ENCODE data around the gene RIN3. TPM values are rescaled to one million over a fixed set of nuclear protein-coding genes. Genes with fewer than 3 reads are reported as not detected.
"Not testable (repeated sequence)": the region's sequence is repeated elsewhere in the genome, so short reads cannot be mapped to it uniquely, and the experiment has no call there.

The RIN3 gene
- total RNA-seq, 1 experiment from 2014 or later: 0.55 TPM

DNA sequence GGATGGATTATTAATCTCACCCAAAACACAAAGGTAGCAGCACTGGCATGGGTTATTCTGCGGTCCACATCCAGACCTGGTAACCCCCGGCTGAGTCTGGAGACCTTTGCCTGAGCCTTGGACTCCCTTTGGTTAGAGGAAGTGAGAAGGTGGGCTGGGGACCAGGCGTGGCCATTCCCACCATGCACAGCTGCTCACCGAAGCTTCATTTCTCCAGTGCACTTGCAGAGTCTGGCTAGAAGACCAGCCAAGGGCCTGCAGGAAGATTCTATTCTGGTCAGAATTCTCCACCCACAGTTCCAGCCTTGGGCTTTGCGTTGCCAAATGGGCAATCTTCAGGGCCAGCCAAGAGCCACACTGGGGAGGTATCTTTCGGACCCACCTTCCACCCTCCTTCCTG is 161.8 kb downstream of the RIN3 start:
- H3K4me1 ChIP-seq (replicated peaks): no peaks in the 10 kb centered on the region
- no peaks in the 10 kb centered on the region for H3K27me3 ChIP-seq (replicated peaks)
- DNase-seq (ENCODE audit: low read depth in 1 of 2, low spot score in 2 of 2): no peak

DNA sequence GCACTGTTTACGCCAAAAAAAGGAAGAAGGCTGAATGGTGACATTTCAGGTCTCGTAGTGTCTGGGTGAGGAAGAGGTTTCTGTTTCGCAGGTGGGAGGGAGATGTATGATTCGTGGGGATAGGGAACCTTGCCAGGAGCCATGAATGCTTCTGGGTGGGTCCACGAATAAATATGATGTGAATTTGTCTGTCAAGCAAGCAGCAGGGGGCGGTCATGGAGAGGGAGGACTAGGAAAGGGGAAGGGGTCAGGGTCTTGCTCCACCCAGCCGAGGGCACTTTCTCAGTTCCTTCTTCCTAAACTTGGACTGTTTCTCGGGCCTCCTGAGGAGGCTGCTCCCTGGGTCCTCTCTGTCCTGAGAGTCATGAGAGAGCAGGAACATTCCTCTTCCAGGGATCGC is 162.4 kb downstream of the RIN3 start:
- Histone ChIP-seq H3K9me3 (replicated peaks) (no peaks in the 10 kb centered on the region), H3K4me1 (replicated peaks) (no peaks in the 10 kb centered on the region), H3K36me3 (no peaks in the 10 kb centered on the region), H3K4me3 (no peak overlapping the region), H3K27me3 (replicated peaks) (no peaks in the 10 kb centered on the region), H3K27ac (no peak overlapping the region)
- DNase-seq (ENCODE audit: low read depth in 1 of 2, low spot score in 2 of 2): no peak

More for the DNA sequence above, 161.8 kb downstream of the RIN3 start:
- no peak overlapping the region for H3K4me3 ChIP-seq
- H3K27ac ChIP-seq: no peak overlapping the region
- no peaks in the 10 kb centered on the region for H3K36me3 ChIP-seq
- H3K9me3 ChIP-seq (replicated peaks): no peaks in the 10 kb centered on the region

DNA sequence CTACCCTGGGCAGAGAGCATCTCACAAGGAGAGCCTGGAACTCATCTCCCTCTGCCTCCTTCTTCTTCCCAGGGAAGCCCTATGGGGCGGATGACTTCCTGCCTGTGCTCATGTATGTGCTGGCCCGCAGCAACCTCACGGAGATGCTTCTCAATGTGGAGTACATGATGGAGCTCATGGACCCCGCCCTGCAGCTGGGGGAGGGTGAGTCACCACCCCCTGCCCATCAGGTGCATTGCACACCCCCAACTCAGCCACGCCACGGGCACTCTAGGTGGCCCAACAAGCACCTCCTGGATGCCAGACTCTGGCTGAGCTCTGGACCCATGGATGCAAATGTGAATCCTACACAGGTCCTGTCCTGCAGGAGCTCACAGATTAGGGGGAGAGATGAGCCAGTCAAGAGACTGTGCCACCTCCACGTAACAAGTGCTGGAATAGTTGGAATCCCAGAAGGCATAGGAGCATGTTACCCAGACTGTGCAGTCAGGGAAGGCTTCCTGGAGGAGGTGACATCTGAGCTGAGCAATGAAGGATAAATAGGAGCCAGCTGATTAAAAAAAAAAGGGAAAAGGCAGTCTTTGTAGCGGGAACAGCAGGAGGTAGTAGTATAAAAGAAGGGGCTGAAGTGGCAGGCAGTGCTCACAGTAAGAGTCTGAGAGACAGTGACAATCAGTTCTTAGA is 163.0 kb downstream of the RIN3 start:
- no peaks in the 10 kb centered on the region for H3K9me3 ChIP-seq (replicated peaks)

DNA sequence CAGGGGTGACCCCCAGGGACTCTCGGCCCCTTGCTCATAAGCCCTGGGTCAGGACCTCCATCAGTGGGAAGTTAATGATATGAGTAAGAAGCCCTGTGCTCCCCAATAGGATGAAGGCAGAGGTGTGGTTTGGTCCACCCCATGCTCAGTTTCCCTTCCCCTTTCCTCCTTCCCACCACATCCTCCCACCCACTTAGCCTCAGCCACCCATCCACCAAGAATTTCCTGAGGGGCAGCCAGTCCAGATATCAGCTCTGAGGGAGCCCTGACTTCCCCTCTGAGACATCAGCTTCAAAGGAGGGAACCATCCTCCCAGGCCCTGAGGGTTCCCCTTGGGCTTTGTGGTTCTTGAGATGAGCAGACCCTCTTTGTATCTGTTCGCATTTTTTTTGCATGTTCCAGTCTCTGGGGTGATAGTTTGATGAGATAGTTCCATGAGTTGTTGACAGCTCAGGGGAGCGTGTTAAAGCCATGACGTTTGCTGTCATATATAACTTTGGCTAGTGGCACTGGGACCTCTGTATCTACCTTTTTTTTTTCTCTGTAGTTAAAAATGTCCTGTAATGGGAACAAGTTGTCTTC is 163.6 kb downstream of the RIN3 start:
- Histone ChIP-seq H3K4me1 (replicated peaks) (no peaks in the 10 kb centered on the region), H3K36me3 (no peaks in the 10 kb centered on the region), H3K27me3 (replicated peaks) (no peaks in the 10 kb centered on the region), H3K27ac (no peak overlapping the region), H3K4me3 (no peak overlapping the region), H3K9me3 (replicated peaks) (no peaks in the 10 kb centered on the region)
- no peak for DNase-seq (ENCODE audit: low read depth in 1 of 2, low spot score in 2 of 2)

More for the DNA sequence above, 163.0 kb downstream of the RIN3 start:
- H3K4me1 ChIP-seq (replicated peaks): no peaks in the 10 kb centered on the region
- no peak for DNase-seq (ENCODE audit: low read depth in 1 of 2, low spot score in 2 of 2)
- no peaks in the 10 kb centered on the region for H3K36me3 ChIP-seq
- no peak overlapping the region for H3K27ac ChIP-seq
- no peak overlapping the region for H3K4me3 ChIP-seq
- no peaks in the 10 kb centered on the region for H3K27me3 ChIP-seq (replicated peaks)

DNA sequence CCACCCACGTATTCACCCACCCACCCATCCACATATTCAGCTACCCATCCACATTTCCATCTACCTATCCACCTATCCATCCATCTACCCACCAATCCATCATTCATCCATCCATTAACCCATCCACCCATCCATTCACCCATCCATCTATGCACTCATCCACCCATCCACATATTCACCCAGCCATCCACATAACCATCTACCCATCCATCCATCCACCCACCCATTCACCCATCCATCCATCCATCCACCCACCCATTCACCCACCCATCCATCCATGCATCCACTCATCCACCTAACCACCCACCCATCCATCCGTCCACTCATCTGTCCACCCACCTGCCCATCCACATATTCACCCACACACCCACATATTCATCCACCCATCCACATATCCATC is 164.4 kb downstream of the RIN3 start:
- H3K4me1 ChIP-seq (replicated peaks): no peaks in the 10 kb centered on the region
- DNase-seq (ENCODE audit: low read depth in 1 of 2, low spot score in 2 of 2): no peak
- no peak overlapping the region for H3K27ac ChIP-seq
- no peaks in the 10 kb centered on the region for H3K27me3 ChIP-seq (replicated peaks)
- H3K36me3 ChIP-seq: no peaks in the 10 kb centered on the region
- H3K9me3 ChIP-seq (replicated peaks): no peaks in the 10 kb centered on the region
- H3K4me3 ChIP-seq: no peak overlapping the region

DNA sequence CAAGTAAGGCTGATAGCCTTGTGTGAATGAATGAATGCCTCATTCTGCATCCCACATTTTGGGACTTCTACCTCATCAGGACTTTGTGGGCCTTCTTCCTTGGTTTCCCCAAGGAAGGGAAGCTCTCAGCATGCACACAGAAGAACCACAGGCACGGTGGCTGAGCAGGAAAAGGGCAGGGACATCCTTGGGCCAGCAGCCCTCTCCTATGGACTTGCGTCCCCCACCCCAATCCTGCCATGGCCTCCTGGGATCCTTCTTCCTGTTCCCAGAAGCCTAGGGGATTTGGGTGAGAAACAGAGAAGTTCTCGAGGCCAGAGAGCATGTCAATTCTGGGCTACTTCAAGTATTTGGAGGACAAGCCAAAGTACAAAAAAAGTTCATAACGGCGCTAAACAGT is 165.2 kb downstream of the RIN3 start:
- no peak overlapping the region for H3K4me3 ChIP-seq
- H3K36me3 ChIP-seq: no peaks in the 10 kb centered on the region
- H3K27ac ChIP-seq: no peak overlapping the region
- no peaks in the 10 kb centered on the region for H3K4me1 ChIP-seq (replicated peaks)
- H3K27me3 ChIP-seq (replicated peaks): no peaks in the 10 kb centered on the region
- H3K9me3 ChIP-seq (replicated peaks): no peaks in the 10 kb centered on the region
- no peak for DNase-seq (ENCODE audit: low read depth in 1 of 2, low spot score in 2 of 2)

DNA sequence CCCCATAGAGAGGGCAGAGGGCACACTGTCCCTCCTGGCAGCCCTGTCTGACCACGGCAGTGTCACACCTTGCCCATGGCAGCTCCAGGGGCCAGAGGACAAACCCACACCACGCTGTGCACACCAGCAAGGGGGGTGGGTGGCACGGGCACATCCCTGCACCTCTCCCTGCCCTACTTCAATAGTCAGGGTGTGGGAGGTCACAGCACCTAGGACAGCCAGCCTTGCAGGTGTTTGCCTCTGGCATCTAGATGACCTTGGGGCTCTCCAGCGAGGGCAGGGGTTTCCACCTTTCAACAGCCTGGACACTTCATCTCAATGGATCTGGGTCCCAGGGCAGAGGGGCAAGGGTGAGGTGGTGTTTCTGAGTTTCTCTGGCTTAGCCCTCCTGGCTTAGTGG is 165.7 kb downstream of the RIN3 start:
- no peak for DNase-seq (ENCODE audit: low read depth in 1 of 2, low spot score in 2 of 2)
- Histone ChIP-seq H3K4me1 (replicated peaks) (no peaks in the 10 kb centered on the region), H3K27me3 (replicated peaks) (no peaks in the 10 kb centered on the region), H3K36me3 (no peaks in the 10 kb centered on the region), H3K4me3 (no peak overlapping the region), H3K27ac (no peak overlapping the region), H3K9me3 (replicated peaks) (no peaks in the 10 kb centered on the region)

DNA sequence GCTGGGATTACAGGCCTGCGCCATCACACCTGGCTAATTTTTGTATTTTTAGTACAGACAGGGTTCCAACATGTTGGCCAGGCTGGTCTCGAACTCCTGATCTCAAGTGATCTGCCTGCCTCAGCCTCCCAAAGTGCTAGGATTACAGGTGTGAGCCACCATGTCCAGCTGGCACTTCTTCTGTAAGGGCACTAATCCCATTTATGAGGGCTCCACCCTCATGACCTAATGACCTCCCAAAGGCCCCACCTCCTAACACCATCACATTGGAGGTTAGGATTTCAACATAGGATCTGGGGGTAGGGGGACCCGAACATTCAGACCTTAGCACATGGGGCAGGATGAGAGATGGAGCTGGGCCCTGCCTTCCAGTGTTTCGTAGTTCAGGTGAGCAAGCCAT is 166.7 kb downstream of the RIN3 start:
- H3K27ac ChIP-seq; H3K36me3 ChIP-seq; H3K9me3 ChIP-seq (replicated peaks); DNase-seq (ENCODE audit: low read depth in 1 of 2, low spot score in 2 of 2); H3K4me1 ChIP-seq (replicated peaks); H3K4me3 ChIP-seq; H3K27me3 ChIP-seq (replicated peaks): not testable (repeated sequence)

DNA sequence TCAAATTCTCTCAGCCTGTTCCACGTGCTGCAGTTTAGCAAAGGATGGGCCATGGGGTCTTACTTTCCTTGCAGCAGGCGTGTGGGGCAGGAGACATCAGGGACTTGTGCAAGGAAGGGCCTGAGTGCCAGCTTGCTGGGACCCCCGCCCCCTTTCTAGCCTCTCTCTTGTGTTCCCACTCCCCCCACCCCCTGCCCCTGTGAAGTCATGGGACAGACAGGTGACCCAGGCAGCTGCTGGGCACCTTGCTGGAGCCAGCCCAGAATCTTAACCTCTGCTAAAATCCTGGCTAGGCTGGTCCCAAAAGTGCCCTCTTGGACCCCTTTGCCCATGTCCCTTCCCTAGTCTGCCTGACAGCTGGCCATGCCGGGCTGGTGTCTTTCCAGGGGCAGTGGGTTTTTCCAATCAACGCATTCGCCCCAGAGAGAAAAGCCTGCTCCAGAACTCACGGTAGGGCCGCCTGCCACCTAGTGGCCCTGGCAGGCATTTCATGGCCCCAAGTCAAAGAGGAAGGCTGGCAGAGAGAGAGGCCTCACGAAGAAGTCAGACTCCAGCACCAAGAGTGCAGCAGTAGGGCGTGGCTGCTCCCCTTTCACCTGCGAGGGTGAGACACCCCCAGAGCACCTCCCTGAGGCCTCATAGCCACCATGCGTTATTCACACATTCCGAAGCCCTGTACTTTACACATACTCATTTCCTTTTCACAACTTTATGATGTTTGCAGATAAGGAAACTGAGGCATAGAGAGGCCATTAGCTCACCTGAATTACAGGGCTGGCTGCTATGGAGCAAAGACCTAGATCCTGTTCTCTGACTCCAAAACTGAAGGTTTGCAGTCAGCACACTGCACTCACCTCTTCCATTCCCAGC is 167.4 kb downstream of the RIN3 start:
- H3K9me3 ChIP-seq (replicated peaks): no peaks in the 10 kb centered on the region
- DNase-seq (ENCODE audit: low read depth in 1 of 2, low spot score in 2 of 2): peak in 1 of 2 experiments; percentile 40
- H3K36me3 ChIP-seq: no peaks in the 10 kb centered on the region
- no peaks in the 10 kb centered on the region for H3K27me3 ChIP-seq (replicated peaks)
- H3K4me1 ChIP-seq (replicated peaks): no peaks in the 10 kb centered on the region
- H3K4me3 ChIP-seq: no peak overlapping the region
- no peak overlapping the region for H3K27ac ChIP-seq

DNA sequence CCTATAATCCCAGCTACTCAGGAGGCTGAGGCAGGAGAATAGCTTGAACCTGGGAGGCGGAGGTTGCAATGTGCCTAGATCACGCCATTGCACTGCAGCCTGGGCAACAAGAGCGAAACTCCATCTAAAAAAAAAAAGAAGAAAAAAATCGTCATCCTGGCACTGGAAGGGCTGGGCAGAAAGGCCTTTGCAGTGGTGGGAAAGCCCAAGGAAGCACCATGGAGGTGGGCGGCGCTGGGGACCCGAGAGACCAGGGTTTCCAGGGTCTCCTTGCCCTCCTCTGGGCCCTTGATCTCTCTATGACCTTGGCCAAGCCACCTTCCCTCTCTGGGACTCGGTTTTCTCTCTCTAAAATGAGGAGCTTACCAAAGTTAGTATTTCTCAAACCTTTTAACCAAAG is 169.5 kb downstream of the RIN3 start:
- Histone ChIP-seq H3K27me3 (replicated peaks) (no peaks in the 10 kb centered on the region), H3K9me3 (replicated peaks) (no peaks in the 10 kb centered on the region), H3K36me3 (no peaks in the 10 kb centered on the region), H3K4me3 (no peak overlapping the region), H3K4me1 (replicated peaks) (peaks cover 7% of the 10 kb centered on the region), H3K27ac (no peak overlapping the region)
- DNase-seq (ENCODE audit: low read depth in 1 of 2, low spot score in 2 of 2): no peak

DNA sequence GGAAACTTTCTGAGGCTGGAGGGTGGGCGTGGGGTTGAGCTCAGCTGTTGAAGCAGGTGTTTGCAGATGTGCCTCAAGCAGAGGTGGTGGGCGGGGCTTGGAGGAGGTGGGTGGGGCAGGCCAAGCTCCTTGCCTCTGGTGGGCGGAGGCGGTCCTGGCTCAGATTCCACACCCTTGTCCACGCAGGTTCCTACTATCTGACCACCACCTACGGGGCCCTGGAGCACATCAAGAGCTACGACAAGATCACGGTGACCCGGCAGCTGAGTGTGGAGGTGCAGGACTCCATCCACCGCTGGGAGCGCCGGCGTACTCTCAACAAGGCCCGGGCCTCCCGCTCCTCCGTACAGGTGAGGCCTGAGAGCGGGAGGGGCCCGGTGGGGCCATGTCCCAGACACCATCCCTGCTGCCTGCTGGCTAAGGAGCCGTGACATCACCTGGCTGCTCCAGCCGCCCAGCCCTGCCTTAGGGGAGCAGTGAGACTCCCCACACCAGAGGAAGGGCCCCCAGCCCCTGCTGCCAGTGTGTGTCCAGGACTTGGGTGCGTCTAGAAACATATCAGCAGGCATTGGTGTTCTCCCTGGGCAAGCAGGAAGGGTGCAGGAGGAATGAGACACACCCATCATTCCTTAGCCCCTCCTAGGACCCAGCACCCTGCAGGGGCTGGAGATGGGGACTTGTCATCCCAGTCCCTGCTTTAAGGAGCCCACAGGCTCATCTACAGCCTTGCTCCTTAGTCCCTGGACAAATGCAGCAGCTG is 171.4 kb downstream of the RIN3 start:
- H3K27ac ChIP-seq: no peak overlapping the region
- H3K9me3 ChIP-seq (replicated peaks): no peaks in the 10 kb centered on the region
- no peak overlapping the region for H3K4me3 ChIP-seq

DNA sequence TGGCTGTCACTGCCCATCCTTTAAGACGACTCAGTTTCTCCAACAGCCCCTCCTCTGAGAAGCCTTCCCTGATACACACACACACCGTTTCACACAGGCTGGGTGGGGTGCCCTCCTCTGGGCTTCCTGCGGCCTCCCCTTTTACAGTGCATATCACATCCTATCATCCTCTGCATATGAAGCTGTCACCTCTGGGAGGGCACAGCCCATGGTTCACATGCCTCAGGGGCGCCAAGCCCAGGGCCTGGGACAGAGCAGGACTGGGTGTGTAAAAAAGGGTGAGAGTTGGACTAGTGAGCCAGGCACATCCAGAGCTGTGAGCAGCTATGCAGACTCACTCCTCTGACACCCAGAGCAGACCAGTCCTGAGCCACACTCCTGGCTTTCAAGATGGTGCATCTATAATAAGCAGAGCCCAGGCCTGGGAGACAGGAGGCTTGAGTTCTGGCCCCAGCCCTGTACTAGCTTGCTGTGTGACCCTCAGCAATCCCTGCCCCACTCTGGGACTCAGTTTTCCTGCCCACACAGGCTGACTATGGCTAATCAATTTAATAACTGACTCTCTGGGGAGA is 172.3 kb downstream of the RIN3 start:
- no peaks in the 10 kb centered on the region for H3K9me3 ChIP-seq (replicated peaks)
- H3K27ac ChIP-seq: no peak overlapping the region

More for the DNA sequence above, 171.4 kb downstream of the RIN3 start:
- DNase-seq (ENCODE audit: low read depth in 1 of 2, low spot score in 2 of 2): no peak
- Histone ChIP-seq H3K27me3 (replicated peaks) (no peaks in the 10 kb centered on the region), H3K4me1 (replicated peaks) (peaks cover 7% of the 10 kb centered on the region), H3K36me3 (no peaks in the 10 kb centered on the region)

DNA sequence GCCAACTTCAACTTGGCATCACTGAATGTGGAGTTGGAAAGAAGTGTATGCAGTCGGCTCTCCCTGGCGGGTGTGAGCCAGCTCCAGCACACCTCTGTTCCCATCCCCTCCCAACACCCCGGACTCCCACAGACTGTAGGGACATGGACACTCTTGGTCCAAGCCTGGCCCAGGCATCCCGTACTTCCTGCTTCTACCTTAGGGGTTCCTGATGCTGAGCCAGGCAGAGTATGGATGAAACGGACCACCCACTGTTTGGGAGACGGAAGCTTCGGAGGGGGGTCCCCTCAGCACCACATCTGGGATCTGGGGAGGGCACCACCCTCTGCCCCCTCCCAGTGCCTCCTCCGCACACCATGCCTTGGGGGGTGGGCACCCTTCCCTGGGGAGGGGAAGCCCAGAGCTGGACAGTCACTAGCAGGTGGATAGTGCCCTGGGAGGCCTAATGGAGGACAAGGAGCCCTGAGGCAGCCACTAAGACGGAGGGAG is 172.9 kb downstream of the RIN3 start:
- no peak for DNase-seq (ENCODE audit: low read depth in 1 of 2, low spot score in 2 of 2)
- H3K27ac ChIP-seq: no peak overlapping the region
- no peak overlapping the region for H3K4me3 ChIP-seq
- H3K9me3 ChIP-seq (replicated peaks): no peaks in the 10 kb centered on the region
- no peaks in the 10 kb centered on the region for H3K36me3 ChIP-seq
- H3K27me3 ChIP-seq (replicated peaks): no peaks in the 10 kb centered on the region
- H3K4me1 ChIP-seq (replicated peaks): peaks cover 7% of the 10 kb centered on the region

More for the DNA sequence above, 172.3 kb downstream of the RIN3 start:
- no peak overlapping the region for H3K4me3 ChIP-seq
- no peaks in the 10 kb centered on the region for H3K27me3 ChIP-seq (replicated peaks)
- peaks cover 7% of the 10 kb centered on the region for H3K4me1 ChIP-seq (replicated peaks)
- H3K36me3 ChIP-seq: no peaks in the 10 kb centered on the region
- no peak for DNase-seq (ENCODE audit: low read depth in 1 of 2, low spot score in 2 of 2)
